IPS-11a (cell line): ENCODE measurements around the gene GAL3ST3.
"Not testable (repeated sequence)": the region's sequence is repeated elsewhere in the genome, so short reads cannot be mapped to it uniquely, and the experiment has no call there.

ENCODE experiments used
- H3K4me3 ChIP-seq: one replicate; pipeline ENCODE4 v1.5.1; 2013; ENCODE audit warnings: low read depth, low read length, control low read depth

The GAL3ST3 gene

DNA sequence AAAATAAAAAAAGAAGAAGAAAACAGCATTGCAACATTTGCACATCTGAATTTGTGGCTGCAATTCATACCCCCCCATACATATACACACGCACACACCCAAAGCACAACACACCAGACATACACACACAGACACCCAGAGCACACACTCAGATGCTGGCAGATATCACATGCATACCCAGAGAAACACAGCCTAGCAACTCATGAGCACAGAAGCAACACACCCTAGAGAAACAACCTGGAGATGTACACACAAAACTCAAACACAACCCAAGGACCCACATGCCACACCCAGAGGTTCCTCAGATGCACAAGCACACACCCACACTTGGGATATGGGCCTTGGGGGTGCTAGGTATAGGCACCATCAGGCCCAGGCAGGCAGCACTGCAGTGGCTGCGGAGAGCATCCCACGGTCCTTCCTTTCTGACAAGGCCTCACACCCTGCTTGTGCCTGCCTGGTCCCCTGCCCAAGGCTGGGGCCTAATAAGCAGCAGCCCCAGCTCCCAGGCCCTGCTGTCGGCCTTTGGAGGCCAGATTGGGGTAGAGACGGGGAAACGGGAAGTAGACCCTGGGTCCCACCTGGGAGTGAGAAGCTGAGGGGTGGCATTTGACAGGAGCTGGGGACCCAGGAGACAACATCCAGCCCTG is 34.0 kb downstream of the GAL3ST3 start:
- no peak overlapping the region for H3K4me3 ChIP-seq

DNA sequence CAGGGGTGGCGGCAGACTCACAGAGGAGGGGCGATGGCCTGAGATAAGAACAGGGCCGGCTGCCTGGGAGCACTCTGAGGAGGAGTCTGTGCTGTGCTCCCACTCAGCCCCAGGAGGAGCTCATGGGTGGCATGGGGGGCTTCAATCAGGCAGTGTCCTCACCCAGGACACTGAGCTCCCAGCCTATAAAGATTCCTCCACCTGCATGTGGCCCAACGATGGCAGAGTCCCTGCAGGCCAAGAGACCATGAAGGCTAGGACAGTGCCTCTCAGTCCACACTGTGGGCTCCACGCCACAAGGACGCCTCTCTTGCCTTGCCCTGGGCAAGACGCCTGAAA is 35.2 kb downstream of the GAL3ST3 start:
- no peak overlapping the region for H3K4me3 ChIP-seq

DNA sequence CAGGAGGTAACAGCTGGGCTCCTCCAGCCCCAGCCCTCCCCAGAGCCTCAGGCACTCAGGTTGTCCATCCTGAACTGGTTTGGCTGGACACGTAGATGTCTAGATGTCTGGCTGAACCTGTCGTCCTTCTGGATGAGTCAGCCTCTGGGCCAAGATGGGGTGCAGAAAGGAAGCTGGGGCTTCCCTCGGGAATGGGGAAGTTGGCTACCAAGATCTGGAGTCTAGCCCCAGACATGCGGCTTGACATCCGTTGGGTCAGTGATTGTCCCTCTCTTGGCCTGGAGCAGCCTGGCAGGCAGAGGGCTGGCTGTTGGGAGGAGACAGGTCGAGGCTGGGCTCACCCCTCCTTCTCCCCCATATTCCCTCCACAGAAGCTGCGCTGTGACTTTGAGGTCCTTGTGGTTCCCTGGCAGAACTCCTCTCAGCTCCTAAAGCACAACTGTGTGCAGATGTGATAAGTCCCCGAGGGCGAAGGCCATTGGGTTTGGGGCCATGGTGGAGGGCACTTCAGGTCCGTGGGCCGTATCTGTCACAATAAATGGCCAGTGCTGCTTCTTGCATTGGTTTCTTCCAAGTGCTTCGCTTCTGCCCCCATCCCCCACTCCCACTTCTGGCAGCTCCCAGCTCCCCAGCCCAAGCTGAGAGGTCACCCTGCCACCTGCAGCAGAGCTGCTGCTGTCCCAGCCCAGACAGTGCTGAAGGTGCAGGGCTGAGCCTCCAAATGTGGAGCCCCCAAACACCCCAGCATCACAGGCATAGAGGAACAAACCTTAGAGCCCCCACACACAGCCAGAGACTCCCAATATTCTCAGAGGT is 35.8 kb downstream of the GAL3ST3 start:
- no peak overlapping the region for H3K4me3 ChIP-seq

DNA sequence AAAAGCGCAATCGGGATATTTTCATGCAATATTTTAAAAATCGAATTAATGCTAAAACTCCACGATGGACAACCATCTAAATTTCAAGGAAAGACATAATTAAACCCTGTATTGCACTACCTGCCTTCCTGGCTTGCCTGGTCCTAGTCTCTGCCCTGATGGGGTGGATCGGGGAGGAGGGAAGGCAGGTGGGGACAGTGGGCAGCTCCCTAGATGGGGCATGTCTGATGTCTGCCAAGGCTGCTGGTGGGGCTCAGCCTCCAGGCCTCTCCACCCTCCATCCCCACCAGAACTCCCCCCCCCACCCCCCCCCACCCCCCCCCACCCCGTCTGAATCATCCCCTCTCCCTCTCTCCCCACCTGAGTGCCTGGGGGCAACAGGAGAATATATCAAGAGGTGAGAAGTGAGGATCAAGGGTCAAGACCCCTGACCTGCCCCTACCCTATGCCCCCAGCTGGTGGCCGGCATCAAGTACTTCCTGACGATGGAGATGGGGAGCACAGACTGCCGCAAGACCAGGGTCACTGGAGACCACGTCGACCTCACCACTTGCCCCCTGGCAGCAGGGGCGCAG is 36.5 kb downstream of the GAL3ST3 start:
- H3K4me3 ChIP-seq, result no peak overlapping the region

DNA sequence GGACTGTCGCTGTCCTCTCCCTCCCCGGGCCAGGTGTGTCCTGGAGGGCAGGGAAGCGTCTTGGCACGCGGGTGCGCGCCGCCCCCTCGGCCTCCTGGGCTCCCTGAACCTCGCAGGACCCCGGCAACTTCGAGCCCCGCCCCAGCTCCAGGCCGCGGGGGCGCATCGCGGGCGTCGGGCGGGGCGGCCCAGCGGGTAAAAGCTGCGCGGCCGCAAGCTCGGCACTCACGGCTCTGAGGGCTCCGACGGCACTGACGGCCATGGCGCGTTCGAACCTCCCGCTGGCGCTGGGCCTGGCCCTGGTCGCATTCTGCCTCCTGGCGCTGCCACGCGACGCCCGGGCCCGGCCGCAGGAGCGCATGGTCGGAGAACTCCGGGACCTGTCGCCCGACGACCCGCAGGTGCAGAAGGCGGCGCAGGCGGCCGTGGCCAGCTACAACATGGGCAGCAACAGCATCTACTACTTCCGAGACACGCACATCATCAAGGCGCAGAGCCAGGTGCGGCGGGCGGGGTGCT is 37.1 kb downstream of the GAL3ST3 start, which contains the start of gene CST6:
CST6 (plus strand) TSS at position 224 of the 519 bp plus-strand sequence; CDS start at position 261, 37 bp downstream.
- H3K4me3 ChIP-seq, result no peak within 1 kb of the TSS

DNA sequence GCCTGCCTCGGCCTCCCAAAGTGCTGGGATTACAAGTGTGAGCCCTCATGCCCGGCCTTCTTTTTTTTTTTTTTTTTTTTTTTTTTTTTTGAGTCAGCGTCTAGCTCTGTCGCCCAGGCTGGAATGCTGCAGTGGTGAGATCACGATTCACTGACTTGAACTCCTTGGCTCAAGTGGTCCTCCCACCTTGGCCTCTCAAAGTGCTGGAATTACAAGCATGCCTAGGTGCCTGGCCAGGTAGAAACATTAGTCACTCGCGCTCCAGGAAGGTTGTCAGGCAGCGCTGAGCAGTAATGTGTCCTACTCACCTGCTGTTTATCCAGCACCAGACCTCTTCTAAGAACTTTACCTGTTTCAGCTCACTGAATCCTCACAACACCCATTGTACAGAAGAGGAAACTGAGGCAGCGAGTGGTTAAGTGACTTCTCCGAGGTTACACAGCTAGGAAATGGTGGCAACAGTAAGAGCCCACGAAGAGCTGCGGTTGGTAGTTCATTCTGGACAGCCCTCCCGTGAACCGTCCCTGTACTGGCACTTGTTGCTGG is 37.6 kb downstream of the GAL3ST3 start:
- no peak overlapping the region for H3K4me3 ChIP-seq

DNA sequence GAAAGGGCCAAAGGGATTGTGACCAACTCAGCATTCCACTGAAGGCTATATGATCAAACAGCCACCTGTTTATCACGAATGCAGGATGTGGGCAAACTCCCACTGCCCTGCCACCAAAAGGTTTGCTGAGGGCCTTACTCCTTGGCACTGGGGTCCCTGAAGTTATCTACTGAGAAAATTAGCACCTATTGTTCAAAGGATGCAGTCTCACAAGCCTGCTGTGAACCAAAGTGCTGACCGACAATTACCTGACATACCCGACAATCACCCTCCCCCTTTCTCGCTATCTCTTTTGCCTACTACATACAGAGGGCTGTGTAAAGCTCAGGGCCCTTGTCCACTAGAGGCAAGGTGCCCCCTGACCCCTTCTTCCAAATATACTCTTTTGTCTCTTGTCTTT is 38.9 kb downstream of the GAL3ST3 start:
- not testable (repeated sequence) for H3K4me3 ChIP-seq

DNA sequence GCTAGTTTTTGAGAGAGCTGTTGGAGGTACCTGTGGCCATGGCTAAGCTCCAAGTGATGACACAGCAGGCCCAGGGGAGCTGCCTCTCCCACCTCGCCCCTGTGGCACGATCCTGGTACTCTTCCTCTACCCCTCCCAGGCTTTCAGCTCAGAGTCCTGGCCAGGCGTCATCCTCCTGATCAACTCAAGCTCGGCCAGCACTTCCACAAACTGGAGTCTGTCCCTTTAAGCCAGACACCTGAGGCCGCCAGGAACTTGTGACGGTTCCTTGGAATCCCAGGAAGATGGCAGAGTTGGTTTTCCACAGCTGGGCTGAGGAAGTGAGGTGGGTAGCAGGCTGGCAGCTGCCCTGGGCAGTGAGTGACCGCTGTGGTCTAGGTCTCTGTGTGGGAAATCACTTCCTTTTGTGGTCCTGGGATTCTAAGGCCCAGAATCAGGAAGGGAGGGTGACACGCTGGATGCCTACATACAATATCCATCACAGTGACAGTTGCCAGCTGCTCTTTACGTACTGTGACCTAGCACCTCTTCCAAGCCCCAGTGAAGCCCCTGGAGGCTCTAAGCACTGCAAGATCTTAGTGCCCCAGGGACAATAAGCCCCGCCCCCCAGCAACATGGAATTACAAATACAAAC is 40.4 kb downstream of the GAL3ST3 start:
- no peak overlapping the region for H3K4me3 ChIP-seq

DNA sequence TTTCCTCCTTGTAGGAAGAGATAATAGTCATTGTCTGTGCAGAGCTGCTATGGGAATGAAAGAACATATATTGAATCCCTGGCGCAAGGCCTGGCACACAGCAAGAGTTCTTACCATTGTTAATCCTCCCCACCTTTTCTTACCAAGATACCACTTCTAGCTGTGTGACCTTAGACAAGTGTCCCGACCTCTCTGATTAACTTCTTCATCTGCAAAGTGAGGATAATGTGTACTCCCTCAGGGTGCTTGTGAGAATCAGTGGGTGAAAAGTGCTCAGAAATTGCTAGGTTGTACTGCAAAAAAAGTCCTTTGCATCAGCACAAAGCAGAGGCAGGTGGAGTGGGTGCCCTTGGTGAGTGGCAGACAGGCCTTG is 40.9 kb downstream of the GAL3ST3 start:
- no peak overlapping the region for H3K4me3 ChIP-seq

DNA sequence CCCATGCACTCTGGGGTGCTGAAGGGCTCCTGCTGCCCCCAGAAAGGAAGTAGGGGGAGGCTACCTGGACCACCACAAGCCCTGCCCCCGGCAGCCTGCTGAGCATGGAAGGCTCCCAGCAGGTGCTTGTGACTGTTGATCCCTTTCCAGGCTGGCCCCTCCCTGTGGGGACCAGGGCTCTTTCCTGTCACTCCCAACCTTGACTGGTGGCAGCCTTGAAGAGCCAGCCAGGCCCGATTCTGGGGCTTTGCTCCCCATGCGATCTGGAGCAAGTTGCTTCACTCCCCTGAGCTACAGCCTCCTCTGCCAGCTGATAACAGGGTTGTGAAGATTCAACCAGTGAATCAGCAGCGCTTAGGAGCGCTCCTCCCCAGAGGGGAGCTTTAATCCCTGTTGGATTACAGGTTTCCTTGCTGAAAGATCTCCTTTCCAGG is 41.7 kb downstream of the GAL3ST3 start:
- H3K4me3 ChIP-seq, result no peak overlapping the region

DNA sequence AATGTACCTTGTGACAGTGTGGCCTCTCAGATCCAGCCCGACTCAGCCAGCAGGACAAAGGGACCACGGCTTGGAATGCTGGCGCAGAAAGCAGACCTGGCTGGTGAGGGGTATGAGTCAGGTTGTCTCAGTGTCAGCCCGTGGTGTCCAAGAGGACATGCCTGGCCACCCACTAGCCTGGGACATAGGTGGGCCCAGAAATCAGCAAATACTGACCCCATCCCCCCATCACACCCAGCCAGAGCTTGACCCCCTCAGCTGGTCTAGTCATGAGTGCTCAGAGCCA is 42.1 kb downstream of the GAL3ST3 start:
- no peak overlapping the region for H3K4me3 ChIP-seq

DNA sequence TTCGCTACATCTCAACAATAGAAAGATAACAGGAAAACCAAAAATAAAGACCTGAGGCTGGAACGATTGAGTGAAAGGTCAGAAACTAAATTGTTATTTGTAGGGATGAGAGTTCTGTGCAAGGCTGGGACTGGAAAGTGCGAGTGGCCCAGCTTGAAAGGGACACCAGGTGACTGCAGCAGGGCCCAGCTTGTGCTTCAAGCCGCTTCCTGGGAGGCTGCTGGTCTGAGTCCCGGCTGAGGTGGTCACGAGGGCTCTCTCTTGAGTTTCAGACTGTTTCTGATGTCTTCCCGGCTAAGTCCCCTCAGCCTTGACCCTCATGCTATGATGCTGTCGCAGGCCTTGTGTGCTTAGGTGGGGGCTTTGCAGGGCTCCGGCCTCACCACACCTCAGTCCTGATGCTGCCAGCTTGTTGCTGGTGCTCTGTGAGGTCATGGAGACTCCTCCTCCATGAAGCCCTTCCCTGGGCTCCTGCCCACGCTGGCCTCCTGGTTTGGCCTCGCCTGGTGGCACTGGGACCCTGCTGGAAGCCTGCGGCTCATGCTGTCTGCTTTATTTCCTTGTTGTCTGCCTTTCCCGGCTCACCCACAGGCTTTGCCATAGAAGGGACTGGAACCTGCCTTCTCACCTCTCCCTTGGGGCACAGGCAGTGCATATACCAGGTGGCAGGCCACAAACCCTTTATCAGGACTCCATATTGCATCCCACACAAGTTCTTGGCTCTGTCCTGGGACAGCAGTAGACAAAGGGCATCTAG is 42.6 kb downstream of the GAL3ST3 start:
- no peak overlapping the region for H3K4me3 ChIP-seq

DNA sequence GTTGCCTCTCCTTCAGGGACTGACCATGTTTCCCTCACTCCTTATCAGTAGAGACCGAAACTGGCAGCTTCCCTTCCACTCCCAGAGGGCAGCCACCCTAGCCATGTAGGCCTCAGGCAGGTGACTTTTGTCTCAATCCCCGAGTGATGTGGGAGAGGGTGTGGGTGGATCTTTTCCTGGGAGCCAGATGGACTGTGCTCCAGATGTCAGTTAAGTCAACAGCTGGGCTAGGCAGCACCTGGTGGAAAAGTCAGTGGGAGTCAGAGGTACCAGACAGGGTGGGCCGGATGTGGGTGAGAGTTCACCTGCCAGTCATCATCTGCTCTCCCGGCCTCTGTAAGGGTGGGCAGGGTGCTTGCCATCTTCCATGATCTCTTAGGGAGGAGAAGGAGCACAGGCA is 44.8 kb downstream of the GAL3ST3 start:
- H3K4me3 ChIP-seq, result no peak overlapping the region

DNA sequence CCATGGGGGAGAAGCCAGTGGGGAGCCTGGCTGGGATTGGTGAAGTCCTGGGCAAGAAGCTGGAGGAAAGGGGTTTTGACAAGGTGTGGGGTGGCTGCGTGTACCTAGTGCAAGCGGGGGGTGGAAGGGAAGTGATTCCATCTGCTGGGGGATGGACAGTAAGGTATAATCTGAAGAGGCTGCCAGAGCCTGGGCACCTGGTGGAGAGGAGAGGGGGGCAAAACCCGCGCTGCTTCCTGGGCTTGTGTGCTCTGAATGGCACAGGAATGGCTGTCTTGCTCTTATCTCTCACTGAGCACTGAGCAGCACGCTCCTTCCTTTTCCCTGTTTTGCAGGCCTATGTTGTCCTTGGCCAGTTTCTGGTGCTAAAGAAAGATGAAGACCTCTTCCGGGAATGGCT is 45.7 kb downstream of the GAL3ST3 start:
- H3K4me3 ChIP-seq, result peak overlapping the region; percentile 99

DNA sequence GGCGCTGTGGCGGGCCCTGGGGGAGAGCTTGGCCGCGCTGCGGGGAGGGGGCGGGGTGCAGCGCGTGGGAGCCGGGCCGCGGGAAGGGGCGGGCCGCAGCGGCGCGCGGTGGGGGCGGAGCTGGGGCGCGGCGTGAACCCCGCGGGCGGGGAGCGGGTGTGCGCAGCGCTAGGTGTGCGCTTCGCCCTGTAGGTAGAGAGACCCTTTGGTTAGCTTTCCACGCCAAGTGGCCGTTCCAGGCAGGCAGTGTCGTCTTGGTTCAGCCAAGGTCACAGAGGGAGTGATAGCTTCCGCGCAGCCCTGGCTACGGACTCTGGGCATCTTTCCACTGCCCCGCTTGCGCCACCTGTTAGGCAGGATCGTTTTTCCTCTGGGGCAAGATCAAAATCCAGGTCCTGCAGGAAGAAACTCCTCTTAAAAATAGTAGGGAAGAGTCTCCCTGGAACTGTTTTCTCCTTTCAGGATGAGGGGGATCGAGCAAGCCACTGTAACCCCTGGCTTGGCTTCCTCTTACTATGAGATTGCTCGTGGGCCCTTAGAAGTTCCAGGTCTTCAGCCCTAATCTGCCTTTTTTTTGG is 46.2 kb downstream of the GAL3ST3 start:
- peak overlapping the region; percentile 99 for H3K4me3 ChIP-seq

DNA sequence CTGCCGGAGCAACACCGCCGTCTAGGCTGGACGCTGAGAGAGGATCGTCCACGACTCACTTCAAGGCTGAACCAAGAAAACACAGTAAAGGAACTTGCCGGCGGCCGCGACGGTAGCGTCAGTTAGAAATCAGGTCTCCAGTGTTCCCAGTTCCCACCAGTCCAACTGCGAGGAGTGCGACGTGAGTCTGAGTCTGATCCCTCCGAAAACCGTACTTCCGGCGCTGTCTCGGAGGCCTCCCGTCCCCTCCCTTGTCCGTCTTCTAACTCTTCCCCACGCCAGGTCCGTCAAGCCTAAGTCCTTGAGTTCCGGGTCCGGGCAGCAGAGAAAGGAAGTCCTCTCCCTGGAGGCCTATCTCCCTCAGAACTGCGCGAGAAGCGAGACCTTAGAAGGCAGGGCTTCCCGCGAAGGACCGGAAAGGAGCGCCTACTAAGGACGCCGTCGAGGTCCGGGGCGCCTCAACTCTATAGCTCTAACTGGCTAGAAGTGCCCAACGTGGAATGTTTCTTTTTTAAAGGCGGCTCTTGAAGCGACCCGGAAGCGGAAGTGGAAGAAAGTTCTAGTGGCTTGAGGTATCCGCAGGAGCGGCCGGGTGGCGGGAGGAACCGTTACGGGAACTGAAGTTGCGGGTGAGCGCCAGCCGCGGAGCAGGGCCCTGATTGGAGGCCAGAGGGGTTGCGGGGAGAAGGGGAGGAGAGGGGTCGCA is 46.9 kb downstream of the GAL3ST3 start, which contains the start of the genes BANF1 and EIF1AD:
BANF1 (plus strand) TSS at position 562 of the 706 bp plus-strand sequence. CDS start 748 bp downstream, outside the sequence.
EIF1AD (minus strand) TSS at position 216 of the 706 bp plus-strand sequence. CDS start 1,768 bp downstream, outside the sequence.
- peak within 1 kb of the TSS; percentile 99 for H3K4me3 ChIP-seq

DNA sequence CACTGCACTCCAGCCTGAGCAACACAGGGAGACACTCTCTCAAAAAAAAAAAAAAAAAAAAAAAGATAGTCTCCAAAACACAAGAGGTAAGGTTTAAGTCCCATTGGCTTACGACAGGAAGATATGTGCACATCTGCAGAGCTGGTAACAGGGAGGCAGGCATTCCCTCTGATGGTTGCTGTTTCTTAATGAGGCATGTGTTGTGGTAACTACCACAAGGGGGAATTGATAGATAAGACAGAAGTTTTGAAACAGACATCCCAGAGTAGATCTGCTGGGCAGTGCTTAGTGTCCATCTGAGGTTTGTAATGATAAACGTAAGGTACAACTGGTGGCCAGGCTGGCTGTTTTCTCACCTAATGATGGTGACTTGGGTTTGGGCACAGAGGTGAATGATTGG is 51.7 kb downstream of the GAL3ST3 start:
- H3K4me3 ChIP-seq, result no peak overlapping the region

DNA sequence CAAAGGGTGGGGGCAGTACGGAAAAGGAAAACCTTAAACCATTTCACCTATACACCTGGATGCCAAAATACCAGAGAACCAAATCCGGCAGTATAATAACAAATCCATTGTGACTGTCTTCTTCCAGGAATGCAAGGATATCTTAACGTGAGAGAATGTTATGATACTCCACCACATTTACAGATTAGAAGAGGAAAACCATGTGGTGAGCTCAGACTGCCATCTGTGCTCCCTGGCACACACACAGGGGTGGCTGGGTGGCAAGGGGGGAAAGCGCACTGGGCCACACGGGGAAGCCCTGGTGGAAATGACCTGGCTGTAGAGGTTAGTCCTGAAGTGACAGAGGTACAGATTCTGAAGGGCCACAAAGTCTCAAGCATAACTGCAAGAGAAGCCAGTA is 56.9 kb downstream of the GAL3ST3 start:
- H3K4me3 ChIP-seq, result no peak overlapping the region
